PC-9 (cell line): ENCODE measurements around the gene EIF4G1. TPM values are rescaled to one million over a fixed set of nuclear protein-coding genes. Genes with fewer than 3 reads are reported as not detected.

ENCODE experiments used
- BruUV-seq: library from RNA; stranded (reverse); fragments of 400-500 nt; replicated peaks from 2 replicates; lab custom pipeline; 2021; lab: Mats Ljungman, UMichigan
- CTCF ChIA-PET: fragments of 300-600 bp; sonication (Branson Sonifier 250); formaldehyde crosslinking; loops from one replicate; lab custom pipeline; 2022; ENCODE audit warnings: antibody characterized with exemption; lab: Charles Lee
- POLR2A ChIA-PET: fragments of 300-600 bp; sonication (Branson Sonifier 250); formaldehyde crosslinking; loops from one replicate; lab custom pipeline; 2022; ENCODE audit warnings: antibody characterized with exemption; ENCODE audit not compliant: unreplicated experiment; lab: Charles Lee
- DNase-seq, 2 experiments: peaks; one replicate each; pipeline versions ENCODE4 v3.0.0 to v3.0.0-alpha.2; 2015 to 2022; ENCODE audit warnings: mixed read lengths in 1 of 2
- H2AFZ ChIP-seq: fragments of 200-600 bp; sonication (generic); 2 replicates; pipeline ENCODE4 v1.8.1; 2017; ENCODE audit warnings: antibody characterized with exemption
- H3F3A ChIP-seq: fragments of 200-600 bp; sonication (generic); 2 replicates; pipeline ENCODE4 v1.8.1; 2017; ENCODE audit warnings: antibody characterized with exemption, mild to moderate bottlenecking, low read depth; ENCODE audit not compliant: insufficient read depth
- H3K27ac ChIP-seq: fragments of 200-600 bp; sonication (generic); 2 replicates; pipeline ENCODE4 v1.6.1; 2016; ENCODE audit warnings: mixed run types
- H3K27me3 ChIP-seq: fragments of 200-600 bp; sonication (generic); 2 replicates; pipeline ENCODE4 v1.6.1; 2016; ENCODE audit warnings: low read depth, mixed run types; ENCODE audit not compliant: insufficient read depth
- H3K36me3 ChIP-seq: fragments of 200-600 bp; sonication (generic); 2 replicates; pipeline ENCODE4 v1.6.1; 2016; ENCODE audit warnings: low read depth, mixed run types
- H3K4me1 ChIP-seq: fragments of 200-600 bp; sonication (generic); replicated peaks from 2 replicates; pipeline ENCODE4 v1.6.1; 2016; ENCODE audit warnings: mixed run types; ENCODE audit not compliant: insufficient read depth
- H3K4me2 ChIP-seq: fragments of 200-600 bp; sonication (generic); 2 replicates; pipeline ENCODE4 v1.6.1; 2017; ENCODE audit warnings: mixed run types
- H3K4me3 ChIP-seq: fragments of 200-600 bp; sonication (generic); 2 replicates; pipeline ENCODE4 v1.6.1; 2016; ENCODE audit warnings: mixed run types
- H3K79me2 ChIP-seq: fragments of 200-600 bp; sonication (generic); 2 replicates; pipeline ENCODE4 v1.6.1; 2017; ENCODE audit warnings: low read depth, mixed run types
- H3K9me2 ChIP-seq: fragments of 200-600 bp; sonication (generic); 2 replicates; pipeline ENCODE4 v1.8.1; 2017; ENCODE audit warnings: mild to moderate bottlenecking; ENCODE audit not compliant: insufficient read depth
- H3K9me3 ChIP-seq: fragments of 200-600 bp; sonication (generic); 2 replicates; pipeline ENCODE4 v1.8.1; 2016; ENCODE audit warnings: low read depth; ENCODE audit not compliant: insufficient read depth
- H4K20me1 ChIP-seq: fragments of 200-600 bp; sonication (generic); 2 replicates; pipeline ENCODE4 v1.8.1; 2017; ENCODE audit not compliant: insufficient read depth
- EZH2 ChIP-seq: fragments of 200-600 bp; sonication (generic); IDR thresholded peaks from 2 replicates; pipeline ENCODE4 v1.8.0; 2017; ENCODE audit warnings: antibody characterized with exemption, low read depth
- intact Hi-C: fragments of 100-400 bp; cut with micrococcal nuclease; formaldehyde crosslinking; loops from one replicate; pipeline ENCODE4 v1.10.0; 2022; ENCODE audit not compliant: unreplicated experiment
- total RNA-seq: library from RNA; stranded (reverse); gene quantifications from 2 replicates; pipeline ENCODE4 v1.2.3, GENCODE V29; 2021
- TF ChIP-seq, protein P1 (sequence below): fragments of 200-600 bp; sonication (generic); conservative IDR thresholded peaks from 2 replicates; pipeline ENCODE4 v1.6.1; 2017; ENCODE audit warnings: mixed run types, antibody characterized with exemption, mild to moderate bottlenecking, moderate library complexity

The EIF4G1 gene
- total RNA-seq, 1 experiment from 2014 or later: 657 TPM

DNA sequence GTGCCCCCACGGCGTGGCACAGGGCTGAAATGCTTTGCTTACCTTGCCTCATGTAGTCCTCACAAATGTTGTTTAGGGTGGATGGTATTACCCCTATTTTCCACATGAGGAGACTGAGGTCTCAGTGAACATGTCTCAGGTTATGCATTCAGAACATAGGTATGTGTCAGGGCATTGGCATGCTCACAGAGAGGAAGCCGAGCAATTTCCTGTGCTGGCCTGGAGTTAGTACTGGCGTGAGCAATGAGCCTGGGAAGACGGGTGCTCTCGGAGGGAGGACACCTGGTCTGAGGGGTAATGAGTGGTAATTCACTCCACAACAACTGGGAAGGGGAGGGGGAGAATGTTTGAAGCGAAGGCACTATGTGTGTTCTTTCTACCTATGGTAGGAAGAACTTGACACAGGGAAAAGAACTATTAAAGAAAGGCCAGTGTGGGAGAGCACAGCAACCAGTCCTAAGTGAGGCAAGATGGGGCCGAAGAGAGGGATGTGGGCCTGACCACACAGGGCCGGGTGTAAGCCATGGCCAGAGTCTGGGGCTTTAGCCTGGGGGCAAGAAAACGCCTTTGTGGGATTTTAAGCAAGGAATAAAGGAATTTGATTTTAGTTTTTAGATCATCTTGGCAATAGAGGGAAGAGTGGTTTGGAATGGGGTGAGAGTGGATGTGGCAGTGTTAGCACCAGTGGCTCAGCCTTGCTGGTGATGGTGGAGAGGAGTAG, 18.1 kb downstream of the EIF4G1 start:
- no peak for TF ChIP-seq EZH2
- TF ChIP-seq, protein P1, sequence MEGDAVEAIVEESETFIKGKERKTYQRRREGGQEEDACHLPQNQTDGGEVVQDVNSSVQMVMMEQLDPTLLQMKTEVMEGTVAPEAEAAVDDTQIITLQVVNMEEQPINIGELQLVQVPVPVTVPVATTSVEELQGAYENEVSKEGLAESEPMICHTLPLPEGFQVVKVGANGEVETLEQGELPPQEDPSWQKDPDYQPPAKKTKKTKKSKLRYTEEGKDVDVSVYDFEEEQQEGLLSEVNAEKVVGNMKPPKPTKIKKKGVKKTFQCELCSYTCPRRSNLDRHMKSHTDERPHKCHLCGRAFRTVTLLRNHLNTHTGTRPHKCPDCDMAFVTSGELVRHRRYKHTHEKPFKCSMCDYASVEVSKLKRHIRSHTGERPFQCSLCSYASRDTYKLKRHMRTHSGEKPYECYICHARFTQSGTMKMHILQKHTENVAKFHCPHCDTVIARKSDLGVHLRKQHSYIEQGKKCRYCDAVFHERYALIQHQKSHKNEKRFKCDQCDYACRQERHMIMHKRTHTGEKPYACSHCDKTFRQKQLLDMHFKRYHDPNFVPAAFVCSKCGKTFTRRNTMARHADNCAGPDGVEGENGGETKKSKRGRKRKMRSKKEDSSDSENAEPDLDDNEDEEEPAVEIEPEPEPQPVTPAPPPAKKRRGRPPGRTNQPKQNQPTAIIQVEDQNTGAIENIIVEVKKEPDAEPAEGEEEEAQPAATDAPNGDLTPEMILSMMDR: no peak
- intact Hi-C loops: no loop called here
- Histone ChIP-seq H3K79me2 (peaks cover 29% of the 10 kb centered on the region), H3K36me3 (peaks cover 56% of the 10 kb centered on the region), H2AFZ (no peak overlapping the region), H3K4me2 (no peak overlapping the region), H3K27me3 (no peaks in the 10 kb centered on the region), H3F3A (peaks cover 96% of the 10 kb centered on the region), H3K4me3 (no peak overlapping the region), H3K9me2 (no peaks in the 10 kb centered on the region), H4K20me1 (peaks cover 85% of the 10 kb centered on the region), H3K4me1 (peaks cover 57% of the 10 kb centered on the region), H3K27ac (peak overlapping the region; percentile 73), H3K9me3 (no peaks in the 10 kb centered on the region)
- ChIA-PET POLR2A (no interaction called here), CTCF (interaction anchor here (0.6 kb wide), 1 partner anchor 388 kb away, joined by 4 read pairs; no protein-coding TSS in a partner anchor)
- DNase-seq: peak; percentile 67 to 69
- no TSS peak for BruUV-seq

DNA sequence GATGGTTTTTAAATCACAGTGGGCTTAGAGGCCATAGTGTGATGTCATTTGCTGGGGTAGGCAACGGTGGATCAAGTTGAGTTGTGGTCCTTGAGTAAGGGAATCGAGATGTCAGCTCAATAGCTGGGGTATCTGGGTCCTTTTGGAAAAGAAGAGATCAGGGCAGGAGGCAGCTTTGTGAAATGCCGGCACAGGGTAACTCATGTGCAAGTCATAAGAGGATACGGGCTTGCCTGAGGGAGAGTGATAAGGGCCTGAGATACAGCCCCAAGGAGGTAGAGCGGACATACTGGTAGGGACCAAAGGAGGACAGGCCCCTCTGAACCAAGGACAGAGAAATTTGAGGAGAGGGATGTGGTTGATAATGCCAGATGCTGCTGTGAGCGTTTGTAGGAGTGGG, 18.8 kb downstream of the EIF4G1 start:
- DNase-seq: no peak
- peaks cover 57% of the 10 kb centered on the region for H3K4me1 ChIP-seq
- no peak overlapping the region for H3K4me3 ChIP-seq
- H3K4me2 ChIP-seq: no peak overlapping the region
- TF ChIP-seq EZH2: no peak
- TF ChIP-seq, protein P1: no peak
- no peaks in the 10 kb centered on the region for H3K9me3 ChIP-seq
- H3F3A ChIP-seq: peaks cover 93% of the 10 kb centered on the region
- no peaks in the 10 kb centered on the region for H3K9me2 ChIP-seq
- peak overlapping the region; percentile 73 for H3K27ac ChIP-seq
- CTCF ChIA-PET: interaction anchor here (0.6 kb wide), 1 partner anchor 388 kb away, joined by 4 read pairs; no protein-coding TSS in a partner anchor
- intact Hi-C loops: no loop called here
- H3K27me3 ChIP-seq: no peaks in the 10 kb centered on the region
- POLR2A ChIA-PET: no interaction called here
- peaks cover 26% of the 10 kb centered on the region for H3K79me2 ChIP-seq
- H3K36me3 ChIP-seq: peaks cover 51% of the 10 kb centered on the region
- no TSS peak for BruUV-seq
- peaks cover 78% of the 10 kb centered on the region for H4K20me1 ChIP-seq
- H2AFZ ChIP-seq: no peak overlapping the region

DNA sequence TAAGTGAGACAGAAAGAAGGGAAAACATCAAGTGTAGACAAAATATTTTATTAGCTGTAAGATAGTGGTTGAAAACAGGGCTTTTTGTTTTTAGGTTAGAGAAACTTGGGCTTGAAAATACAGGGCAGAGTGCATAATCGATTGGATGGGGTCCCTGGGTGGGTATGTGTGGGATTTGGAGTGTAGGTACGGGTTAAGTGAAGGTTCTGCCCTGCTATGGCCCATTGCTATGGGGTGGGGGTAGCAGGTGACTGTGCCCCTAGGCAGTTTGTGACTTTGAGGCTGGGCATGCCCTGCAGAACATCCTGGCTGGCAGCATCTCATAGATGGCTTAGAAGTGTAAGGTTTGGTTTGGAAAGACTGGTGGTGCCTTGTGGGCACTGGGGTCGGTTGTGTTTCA, 19.3 kb downstream of the EIF4G1 start:
- Histone ChIP-seq H3K27me3 (no peaks in the 10 kb centered on the region), H3K36me3 (peaks cover 47% of the 10 kb centered on the region), H3K9me3 (no peaks in the 10 kb centered on the region), H3F3A (peaks cover 88% of the 10 kb centered on the region), H3K9me2 (no peaks in the 10 kb centered on the region), H2AFZ (no peak overlapping the region), H3K4me3 (no peak overlapping the region), H3K27ac (peak overlapping the region; percentile 73), H3K4me1 (peaks cover 57% of the 10 kb centered on the region), H4K20me1 (peaks cover 73% of the 10 kb centered on the region), H3K79me2 (peaks cover 25% of the 10 kb centered on the region), H3K4me2 (peak overlapping the region; percentile 4; the same call in 1 of the 2 replicates)
- TF ChIP-seq, protein P1: no peak
- TF ChIP-seq EZH2: no peak
- DNase-seq: no peak
- intact Hi-C loops: loop anchor here (1.0 to 2.0 kb wide), 3 partner anchors 14 to 35 kb away; partner anchors contain the start of genes EIF4G1 and PSMD2
- CTCF ChIA-PET: no interaction called here
- POLR2A ChIA-PET: no interaction called here
- BruUV-seq: no TSS peak
